ENCODE data around the gene CHCT1.

DNA sequence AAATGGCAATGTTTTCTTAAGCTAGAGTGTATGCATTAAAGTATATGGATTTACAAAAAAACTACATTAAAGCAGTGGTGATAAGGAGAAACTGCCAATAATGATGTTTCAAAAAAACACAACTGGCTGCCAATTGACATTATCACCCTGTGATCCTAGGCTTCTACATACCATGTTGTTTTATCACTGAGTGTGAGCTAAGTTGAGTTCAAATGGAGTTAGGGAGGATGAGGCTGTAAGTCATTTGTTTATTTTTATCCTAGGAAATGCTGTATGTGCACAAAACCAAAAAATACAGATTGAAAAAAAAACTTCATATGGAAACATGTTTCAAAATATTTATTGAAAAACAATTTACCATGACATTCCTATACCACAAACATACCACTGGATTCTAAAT lies 22.9 kb downstream of the CHCT1 start:
- TF ChIP-seq, protein P1, sequence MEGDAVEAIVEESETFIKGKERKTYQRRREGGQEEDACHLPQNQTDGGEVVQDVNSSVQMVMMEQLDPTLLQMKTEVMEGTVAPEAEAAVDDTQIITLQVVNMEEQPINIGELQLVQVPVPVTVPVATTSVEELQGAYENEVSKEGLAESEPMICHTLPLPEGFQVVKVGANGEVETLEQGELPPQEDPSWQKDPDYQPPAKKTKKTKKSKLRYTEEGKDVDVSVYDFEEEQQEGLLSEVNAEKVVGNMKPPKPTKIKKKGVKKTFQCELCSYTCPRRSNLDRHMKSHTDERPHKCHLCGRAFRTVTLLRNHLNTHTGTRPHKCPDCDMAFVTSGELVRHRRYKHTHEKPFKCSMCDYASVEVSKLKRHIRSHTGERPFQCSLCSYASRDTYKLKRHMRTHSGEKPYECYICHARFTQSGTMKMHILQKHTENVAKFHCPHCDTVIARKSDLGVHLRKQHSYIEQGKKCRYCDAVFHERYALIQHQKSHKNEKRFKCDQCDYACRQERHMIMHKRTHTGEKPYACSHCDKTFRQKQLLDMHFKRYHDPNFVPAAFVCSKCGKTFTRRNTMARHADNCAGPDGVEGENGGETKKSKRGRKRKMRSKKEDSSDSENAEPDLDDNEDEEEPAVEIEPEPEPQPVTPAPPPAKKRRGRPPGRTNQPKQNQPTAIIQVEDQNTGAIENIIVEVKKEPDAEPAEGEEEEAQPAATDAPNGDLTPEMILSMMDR (IDR thresholded peaks at IDR 0.05; ENCODE audit: low read depth, low read length, poor library complexity, severe bottlenecking): no peak
- TF ChIP-seq EZH2phosphoT487 (IDR thresholded peaks at IDR 0.05; ENCODE audit: borderline replicate concordance, low read length): no peak
